HG02610 (cell line): ENCODE measurements around the gene NLGN4Y.

Experiments used
- ATAC-seq: cut with Tn5 transposase; IDR thresholded peaks from one replicate; pipeline ENCODE4 v1.9.1; 2021; ENCODE audit warnings: mild to moderate bottlenecking, moderate library complexity; ENCODE audit not compliant: unreplicated experiment

NLGN4Y gene

DNA sequence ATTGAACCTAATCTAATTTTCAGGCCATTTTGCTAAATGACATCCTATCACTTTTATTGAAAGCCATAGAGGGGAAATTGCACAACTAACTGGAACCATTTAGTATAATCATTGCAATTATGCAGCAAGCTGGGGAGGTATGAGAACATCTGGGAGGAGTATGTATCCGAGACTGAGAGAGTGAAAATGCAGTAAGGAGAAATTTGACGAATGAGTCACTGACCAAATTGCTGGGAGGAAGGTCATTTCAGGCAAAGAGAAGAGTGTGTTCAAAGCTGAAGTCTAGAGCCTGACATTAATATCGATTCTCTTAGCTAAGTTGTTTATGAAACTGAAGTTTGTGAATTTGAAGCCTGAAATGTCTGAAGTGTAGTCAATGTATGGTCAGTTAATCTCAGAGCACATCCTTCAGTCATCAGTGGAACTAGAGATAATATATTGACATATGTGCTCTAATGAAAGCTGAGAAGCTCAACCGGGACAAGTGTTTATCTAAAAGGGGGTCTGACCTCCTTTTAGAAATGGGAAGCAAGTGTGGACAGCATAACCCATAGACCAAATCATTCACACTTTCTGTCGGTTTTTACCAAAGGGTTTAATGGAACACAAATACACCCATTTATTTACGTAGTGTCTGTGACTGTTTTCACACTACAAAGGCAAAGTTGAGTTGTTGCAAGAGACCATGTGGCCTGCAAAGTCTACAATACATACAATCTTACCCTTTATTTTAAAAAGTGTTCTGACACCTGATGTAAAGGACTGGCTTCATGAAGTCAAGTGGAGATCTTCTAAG is 120.0 kb downstream of the NLGN4Y start:
- no peak for ATAC-seq

DNA sequence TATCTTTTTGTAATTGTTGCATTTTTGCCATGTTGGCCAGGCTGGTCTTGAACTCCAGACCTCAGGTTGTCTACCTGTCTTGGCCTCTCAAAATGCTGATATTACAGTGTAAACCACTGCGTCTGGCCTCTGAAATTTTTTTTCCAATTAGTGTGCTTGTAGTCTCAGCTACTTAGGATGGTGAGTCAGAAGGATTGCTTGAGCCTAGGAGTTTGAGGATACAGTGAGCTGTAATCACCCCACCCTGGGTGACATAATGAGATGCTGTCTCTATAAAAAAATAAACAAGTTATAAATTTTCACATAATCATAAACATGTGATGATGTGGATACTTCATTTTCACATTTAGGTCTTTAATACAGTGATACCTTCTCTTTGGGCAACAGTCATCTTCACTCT is 154.9 kb downstream of the NLGN4Y start:
- no peak for ATAC-seq

DNA sequence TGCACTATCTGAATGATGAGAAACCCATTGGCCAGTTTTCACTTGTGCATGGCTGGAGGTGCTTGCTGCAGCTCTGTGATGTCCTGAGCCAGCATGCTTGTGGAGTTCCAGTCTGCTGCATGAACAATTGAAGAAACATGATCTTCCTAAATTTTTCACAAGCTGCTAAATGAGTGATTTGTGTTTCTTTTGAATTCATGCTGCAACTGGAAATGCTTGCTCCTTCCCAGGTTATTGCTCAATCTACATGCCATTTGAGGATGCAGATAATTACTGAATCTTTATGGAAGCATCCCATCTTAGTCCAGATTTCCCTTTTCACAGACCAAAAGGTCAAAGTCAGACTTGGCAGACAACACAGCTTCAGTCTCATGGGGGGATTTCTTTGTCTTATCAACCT is 170.2 kb downstream of the NLGN4Y start:
- ATAC-seq: no peak

DNA sequence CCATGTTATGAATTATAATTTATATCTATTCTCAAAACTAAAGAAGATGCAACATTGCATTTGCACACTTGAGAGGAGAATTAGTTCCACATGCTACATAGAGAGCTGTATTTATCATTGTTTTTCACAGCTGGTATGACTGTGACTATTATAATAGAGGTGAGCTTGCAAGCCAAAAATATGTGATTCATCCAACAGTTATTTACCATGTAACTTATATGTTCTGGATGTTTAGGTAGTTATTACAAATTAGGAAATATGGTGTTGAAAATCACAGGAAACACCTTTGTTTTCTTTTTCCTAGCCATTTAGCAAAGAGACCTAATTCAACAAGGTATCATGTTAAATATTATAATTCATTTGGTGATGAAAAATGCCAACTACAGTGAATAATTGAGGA is 183.8 kb downstream of the NLGN4Y start:
- no peak for ATAC-seq

DNA sequence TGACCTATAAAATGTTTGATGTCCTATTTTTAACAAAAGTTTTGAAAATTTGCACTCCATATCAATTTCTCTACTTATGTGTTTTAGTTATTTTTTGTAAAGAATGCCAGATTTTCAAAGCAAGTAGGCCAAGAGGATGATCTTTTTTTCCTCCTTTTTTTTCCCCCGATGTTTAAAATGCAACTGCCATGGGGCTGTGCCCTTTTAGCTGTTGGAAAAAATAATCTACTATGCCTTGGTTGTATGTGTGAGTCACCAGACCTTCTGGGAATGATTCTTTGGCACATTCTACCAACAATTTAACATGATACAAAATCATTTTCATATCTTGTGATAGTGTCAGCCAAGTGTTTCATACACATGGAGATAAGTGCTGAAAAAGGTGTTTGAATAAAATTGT is 217.3 kb downstream of the NLGN4Y start:
- ATAC-seq: no peak

DNA sequence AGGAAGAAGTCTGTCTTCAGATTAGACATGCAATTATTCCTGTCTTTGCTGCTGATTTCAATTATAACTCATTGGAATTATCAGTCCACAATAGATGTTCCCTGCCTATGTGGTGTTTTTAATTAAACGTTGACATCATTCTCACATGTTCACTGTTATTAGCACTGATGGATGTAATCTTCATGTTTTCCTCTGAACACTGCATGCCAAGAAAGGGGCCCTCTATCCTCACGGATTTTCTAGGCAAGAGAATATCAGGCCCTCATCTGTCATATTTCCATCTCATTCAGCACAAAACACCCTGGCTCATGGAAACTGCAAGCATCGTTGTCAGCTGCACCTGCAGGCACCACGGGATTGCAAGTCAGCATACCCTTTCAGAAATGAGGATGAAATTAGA is 224.0 kb downstream of the NLGN4Y start:
- ATAC-seq: no peak

DNA sequence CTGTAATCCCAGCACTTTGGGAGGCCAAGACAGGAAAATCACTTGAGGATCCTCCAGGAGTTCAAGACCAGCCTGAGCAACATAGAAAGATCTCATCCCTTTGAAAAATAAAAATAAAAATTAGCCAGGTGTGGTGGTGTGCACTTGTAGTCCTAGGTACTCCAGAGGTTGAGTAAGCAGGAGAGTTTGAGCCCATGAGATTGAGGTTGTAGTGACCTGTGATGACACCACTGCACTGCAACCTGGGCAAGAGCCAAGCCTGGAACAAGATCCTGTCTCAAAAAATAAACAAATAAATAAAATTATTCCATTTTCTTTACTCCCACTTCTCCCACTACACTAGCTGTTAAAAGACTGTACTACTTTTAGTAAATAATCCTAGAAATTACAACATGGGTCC is 231.2 kb downstream of the NLGN4Y start:
- ATAC-seq: no peak

DNA sequence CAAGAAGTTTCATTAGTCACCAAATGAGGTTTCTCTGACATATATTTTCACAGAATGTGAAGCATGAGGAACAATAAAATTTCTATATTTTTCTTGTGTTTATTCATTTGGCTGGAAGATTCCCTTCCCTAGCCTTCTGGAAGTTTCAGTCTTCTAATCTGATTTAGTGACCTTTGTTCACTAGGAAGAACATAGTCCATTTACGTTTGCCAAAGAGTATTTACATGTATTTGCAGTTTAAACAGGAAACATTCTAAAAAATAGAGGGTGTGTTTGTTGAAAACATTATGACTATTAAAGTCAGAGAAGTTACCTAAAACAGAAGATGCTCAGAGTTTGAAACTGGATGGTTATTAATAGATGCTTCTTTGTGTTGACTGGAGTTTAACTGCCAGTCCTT is 238.6 kb downstream of the NLGN4Y start:
- ATAC-seq: no peak

DNA sequence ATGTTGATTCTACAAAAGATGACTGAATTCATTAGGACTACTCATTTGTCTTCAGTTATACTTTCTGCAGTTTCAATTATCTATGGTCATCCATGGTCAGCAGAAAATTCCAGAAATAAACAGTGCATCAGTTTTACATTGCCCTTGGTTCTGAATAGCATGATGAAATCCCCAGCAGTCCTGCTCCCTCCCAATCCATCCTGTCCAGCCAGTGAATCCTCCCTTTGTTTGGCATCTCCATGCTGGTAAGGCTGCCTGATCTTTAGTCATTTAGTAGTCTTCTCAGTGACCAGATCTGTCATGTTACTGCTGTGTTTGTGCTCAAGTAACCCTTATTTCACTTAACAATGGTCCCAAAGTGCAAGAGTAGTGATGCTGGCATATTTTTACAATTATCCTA is 239.3 kb downstream of the NLGN4Y start:
- ATAC-seq: no peak

DNA sequence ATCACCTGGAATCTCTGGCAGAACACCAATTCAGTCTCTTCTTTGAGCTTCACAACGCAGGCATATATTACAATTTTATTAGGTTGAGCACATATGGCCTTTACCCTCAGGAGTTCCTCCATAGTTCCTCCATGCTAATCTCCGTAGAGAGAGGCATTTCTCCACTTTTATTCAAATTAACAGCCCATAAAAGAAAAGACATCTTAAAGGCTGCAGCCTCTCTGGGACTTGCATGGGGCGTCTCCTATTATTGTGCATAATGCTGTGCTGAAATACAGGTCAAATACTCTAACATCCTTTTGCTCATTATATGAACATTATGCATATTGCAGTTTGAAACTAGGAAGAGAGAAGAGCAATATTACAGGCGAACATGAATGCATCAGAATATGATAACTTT is 253.9 kb downstream of the NLGN4Y start:
- ATAC-seq: no peak

DNA sequence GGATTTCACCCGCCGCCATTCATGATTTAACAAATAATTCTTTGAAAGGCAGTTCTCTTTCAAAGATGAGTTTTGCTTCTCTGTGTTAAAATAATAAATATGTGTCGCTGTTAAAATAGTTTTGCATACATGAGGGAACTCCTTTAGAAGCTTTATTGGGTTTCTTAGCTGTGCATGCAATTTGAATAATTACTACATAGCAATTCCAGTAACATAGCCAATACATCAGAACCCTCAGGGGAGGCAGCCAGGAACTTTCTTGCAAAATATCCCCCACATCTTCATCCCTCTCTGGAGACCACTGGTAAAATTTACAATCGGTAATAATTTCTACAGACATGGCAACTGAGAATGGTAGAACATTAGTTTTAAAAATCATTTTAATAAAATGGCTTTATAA is 268.8 kb downstream of the NLGN4Y start:
- no peak for ATAC-seq

DNA sequence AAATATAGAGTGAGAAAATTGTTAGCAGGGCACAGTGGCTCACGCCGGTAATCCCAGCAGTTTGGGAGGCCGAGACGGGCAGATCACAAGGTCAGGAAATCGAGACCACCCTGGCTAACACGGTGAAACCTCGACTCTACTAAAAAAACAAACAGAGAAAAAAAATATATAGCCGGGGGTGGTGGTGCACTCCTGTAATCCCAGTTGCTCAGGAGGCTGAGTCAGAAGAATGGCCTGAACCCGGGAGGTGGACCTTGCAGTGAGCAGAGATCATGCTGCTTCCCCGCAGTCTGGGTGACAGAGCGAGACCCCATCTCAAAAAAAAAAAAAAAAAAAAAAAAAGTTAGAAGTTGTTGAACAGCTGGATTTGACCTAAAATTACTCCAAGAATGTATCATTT is 269.3 kb downstream of the NLGN4Y start:
- ATAC-seq: no peak

DNA sequence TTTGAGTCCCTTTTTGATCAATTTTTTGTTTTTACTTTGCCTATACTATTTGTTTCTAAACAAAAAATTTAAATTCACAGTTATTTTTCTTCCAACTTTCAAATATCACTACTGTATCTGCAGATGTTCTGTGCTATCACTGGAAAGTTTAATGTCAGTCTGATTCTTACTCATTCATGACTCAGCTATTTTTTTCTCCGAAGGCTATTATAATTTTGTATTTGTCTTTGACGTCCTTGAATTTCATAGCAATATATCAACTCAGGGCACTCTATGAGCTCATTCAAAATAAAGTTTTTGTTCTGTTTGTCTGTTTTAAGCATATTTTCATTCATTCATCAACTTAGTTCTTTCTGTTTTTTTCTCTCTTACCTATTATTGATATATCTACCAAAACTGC is 273.7 kb downstream of the NLGN4Y start:
- no peak for ATAC-seq

DNA sequence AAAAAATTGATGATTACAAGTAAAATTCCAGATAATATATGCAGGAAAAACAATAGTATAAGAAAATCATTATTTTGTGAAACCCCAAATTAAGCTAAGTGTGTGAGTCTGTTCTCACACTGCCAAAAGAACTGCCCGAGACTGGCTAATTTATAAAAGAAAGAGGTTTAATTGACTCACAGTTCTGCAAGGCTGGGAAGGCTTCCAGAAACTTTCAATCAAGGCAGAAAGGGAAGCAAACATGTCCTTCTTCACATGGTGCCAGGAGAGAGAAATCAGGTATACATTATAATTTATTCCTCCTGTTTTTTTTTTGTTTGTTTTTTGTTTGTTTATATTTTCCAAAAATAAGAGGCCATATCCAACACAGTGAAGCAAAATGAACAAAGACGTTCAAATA is 276.8 kb downstream of the NLGN4Y start:
- no peak for ATAC-seq

DNA sequence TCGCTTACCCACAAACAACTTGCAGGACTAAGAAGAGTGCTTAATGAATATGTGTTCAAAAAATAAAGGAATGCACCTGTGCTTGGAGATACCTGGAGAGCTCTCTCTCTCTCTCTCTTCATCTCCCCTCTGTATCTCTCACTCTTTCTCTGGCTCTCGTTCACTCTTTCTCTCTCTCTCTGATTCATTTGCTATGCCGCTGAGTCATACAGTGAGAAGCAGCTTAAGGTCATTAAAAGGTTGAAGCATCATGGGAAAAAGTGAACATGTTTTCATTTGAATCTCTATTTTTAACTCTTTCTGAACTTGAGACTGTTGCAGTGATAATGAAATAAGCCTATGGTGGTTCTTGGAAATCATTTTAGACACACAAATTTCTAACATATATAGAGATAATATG is 277.8 kb downstream of the NLGN4Y start:
- no peak for ATAC-seq

DNA sequence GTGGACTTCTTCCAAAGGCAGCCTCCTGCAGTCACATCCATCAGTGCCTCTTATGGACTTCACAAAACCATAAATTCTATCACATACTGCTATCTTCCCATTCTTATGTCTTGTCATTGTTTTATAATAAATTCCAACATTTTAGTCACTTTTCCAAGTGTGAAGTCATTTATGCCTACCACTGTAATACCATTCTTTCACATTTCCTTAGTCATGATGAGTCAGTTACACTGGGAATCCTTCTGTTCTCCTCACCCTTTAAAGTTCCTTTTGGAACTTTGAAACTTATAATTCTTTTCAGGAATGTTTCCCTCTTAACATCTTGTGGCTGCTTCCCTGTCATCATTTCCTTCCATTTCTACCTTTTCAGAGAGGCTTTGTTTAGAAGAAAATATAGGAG is 279.7 kb downstream of the NLGN4Y start:
- ATAC-seq: no peak

DNA sequence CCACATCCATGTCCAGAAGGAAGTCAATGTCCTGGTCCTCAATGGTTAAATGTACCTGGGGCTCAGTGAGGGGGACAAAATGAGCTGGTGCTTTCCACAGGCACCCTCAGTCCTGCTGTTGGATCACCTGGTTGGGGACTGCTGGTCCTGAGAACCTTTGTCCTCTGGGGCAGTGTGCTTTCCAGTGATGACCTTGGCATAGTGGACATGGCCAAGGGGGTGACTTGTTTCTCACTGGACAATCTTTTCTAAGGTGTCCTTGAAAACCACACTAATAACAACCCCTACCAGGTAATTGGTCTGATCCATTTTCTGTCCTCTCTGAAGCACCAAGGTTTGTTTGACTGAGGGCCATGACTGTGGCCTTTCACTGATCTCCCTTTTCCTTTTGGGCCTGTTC is 294.1 kb downstream of the NLGN4Y start:
- ATAC-seq: no peak

DNA sequence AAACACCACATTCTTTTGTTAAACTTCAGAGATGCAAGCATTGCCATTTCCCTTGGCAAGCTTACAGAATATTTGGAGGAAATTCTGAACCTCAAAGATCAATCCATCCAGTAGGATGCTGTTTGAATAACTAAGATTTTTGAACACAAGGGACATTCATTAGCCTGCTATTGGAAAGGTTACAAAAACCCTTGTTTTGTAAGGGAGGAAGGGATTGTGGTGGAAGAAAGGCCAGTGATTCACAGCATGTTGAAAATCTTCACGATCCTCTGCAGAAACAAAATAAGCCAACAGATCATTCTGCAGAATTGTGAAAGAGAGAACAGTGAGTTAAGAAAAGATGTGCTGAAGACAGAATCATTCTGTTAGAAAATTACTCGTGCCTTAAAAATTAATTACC is 297.9 kb downstream of the NLGN4Y start:
- no peak for ATAC-seq

DNA sequence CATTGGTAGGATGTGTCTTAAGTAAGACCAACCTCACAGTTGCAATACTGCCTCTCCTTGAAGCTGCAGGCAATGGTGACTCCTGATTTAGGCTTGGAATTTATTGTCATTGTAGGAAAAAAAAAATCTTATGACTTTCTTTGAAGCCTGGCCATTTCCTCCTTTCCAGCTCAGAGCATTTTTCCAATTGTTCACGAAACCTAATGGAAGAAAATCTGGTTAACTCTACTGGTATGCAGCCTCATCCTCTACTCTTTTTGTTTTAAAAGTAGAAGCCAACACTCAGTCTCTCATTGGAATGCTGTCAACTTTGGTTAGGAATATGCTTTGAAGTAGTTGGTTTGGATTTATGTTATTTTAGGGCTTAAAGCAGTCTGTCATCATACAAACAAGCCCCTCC is 298.6 kb downstream of the NLGN4Y start:
- ATAC-seq: no peak

DNA sequence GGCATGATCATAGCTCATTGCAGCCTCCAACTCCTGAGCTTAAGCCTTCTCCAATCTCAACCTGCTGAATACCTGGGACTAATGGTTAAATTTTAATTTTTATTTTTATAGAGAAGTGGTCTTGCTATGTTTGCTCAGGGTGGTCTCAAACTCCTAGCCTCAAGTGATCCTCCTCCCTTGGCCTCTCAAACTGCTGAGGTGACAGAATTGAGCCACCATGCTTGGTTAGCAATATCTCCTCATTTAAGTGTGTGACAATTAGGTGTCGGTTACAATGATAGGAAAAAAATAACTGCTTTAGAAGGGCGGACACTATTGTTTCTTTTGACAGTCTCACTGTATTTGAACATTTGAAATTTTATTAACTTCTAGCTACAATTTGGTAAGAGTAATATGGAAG is 300.3 kb downstream of the NLGN4Y start:
- no peak for ATAC-seq

DNA sequence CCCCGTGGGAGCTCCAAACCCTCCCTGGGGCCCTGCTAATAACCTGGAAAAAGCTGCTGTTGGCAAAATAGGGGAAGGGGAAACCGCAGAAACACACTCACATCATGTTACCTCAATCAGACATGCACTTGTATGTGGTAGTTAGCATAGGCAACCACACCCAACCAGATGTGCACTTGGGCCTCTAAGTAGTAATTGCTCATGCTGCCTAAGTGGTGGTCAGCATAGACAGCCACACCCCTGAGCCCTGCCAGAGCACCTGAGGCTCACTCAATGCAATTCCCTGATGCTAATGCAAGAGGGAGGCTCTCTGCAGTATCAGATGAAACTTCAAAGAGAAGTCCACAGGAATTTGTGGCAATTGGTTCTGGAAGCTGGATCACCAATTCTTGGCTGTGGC is 301.4 kb downstream of the NLGN4Y start:
- no peak for ATAC-seq

DNA sequence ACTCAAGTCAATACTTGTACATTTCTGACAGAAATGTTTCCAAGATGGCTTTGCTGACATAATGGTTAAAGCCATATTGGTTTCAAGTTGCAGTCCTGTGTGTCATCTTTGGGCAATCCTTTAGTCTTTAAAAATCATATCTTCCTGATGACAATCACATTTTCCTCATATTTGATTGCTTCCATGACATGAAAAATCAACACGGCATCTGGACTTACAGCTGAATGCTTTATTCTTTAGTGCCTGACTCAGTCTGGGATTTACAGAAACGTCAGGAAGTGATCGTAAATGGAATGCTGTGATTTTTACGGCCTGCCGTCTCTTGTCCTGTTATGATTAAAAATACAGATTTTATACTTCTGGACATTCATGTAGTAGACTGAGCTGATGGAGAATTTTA is 304.2 kb downstream of the NLGN4Y start:
- no peak for ATAC-seq

DNA sequence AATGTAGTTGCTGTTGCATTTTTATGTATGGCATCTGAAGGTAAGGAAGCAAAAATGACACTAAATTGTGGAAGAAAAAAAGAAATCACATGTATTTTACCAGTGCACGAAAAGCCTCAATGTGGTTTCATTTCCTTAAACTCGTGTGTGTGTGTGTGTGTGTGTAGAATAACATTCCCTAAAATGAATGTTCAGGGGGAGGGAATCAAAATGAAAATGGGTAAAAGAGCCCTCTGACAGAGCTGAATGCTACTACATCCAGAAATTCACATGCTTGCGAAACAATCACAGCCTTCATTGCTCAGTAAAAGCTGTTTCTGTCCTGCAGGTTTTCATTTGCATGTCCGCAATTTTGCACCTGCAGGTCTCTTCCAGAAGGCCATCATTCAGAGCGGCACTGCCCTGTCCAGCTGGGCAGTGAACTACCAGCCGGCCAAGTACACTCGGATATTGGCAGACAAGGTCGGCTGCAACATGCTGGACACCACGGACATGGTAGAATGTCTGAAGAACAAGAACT is 305.1 kb downstream of the NLGN4Y start:
- no peak for ATAC-seq
